Measurements from ENCODE around the gene VPS54.

Gene VPS54

DNA sequence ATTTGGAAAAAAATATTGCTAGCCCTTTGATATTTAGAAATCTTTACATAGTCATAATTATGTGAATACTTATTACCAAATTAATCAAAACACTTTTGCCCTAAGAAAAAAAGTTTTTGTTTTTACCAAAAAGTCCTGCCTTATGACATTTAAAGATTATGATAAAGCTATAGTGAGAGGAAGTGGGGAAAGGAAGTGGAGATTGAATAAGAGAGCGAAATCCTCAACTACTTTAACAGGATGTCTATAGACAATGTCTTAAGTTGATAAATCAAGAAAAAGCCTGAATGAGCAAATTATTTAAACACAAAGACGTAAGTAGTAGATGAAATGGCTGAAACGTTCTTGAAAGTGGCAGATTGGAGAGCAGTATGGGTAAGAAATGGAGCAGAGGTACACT is 20.9 kb upstream of the VPS54 start:
- TF ChIP-seq, protein P1, sequence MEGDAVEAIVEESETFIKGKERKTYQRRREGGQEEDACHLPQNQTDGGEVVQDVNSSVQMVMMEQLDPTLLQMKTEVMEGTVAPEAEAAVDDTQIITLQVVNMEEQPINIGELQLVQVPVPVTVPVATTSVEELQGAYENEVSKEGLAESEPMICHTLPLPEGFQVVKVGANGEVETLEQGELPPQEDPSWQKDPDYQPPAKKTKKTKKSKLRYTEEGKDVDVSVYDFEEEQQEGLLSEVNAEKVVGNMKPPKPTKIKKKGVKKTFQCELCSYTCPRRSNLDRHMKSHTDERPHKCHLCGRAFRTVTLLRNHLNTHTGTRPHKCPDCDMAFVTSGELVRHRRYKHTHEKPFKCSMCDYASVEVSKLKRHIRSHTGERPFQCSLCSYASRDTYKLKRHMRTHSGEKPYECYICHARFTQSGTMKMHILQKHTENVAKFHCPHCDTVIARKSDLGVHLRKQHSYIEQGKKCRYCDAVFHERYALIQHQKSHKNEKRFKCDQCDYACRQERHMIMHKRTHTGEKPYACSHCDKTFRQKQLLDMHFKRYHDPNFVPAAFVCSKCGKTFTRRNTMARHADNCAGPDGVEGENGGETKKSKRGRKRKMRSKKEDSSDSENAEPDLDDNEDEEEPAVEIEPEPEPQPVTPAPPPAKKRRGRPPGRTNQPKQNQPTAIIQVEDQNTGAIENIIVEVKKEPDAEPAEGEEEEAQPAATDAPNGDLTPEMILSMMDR (IDR thresholded peaks at IDR 0.05): no peak
- no peak overlapping the region for H3K4me3 ChIP-seq
- DNase-seq (ENCODE audit: low spot score): no peak
- H3K27ac ChIP-seq: no peak overlapping the region

DNA sequence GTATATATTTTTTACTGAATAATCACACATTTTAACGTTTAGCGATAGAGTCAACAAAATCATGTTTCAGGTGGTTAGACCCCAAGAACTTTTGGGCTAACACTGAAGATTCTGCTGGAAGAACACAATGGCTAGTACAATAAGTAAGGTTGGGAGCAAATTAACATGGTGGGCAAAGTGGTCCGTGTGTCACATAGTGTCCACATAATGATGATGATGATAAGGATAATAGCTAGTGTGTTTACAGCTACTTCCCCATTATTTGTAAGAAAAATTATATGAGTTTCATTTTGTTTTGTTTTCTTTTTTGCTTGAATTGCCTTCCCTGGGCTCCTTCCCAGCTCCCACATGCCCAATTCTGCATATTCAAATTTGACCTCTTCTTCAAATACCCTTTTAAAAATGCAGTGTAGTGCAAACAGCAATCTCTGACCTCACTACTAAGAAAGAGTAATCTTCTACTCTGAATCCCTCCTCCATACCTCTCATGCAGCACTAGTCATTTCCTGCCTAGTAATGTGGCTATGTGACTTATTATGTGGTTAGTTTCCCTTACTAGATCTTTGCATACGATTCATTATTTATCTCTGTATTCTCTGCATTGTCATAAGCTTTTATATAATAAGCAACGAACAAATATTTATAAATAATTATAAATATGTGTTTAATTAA is 16.9 kb upstream of the VPS54 start:
- DNase-seq (ENCODE audit: low spot score): no peak
- Histone ChIP-seq H3K27ac (no peak overlapping the region), H3K4me3 (no peak overlapping the region)
- TF ChIP-seq, protein P1 (IDR thresholded peaks at IDR 0.05): no peak

DNA sequence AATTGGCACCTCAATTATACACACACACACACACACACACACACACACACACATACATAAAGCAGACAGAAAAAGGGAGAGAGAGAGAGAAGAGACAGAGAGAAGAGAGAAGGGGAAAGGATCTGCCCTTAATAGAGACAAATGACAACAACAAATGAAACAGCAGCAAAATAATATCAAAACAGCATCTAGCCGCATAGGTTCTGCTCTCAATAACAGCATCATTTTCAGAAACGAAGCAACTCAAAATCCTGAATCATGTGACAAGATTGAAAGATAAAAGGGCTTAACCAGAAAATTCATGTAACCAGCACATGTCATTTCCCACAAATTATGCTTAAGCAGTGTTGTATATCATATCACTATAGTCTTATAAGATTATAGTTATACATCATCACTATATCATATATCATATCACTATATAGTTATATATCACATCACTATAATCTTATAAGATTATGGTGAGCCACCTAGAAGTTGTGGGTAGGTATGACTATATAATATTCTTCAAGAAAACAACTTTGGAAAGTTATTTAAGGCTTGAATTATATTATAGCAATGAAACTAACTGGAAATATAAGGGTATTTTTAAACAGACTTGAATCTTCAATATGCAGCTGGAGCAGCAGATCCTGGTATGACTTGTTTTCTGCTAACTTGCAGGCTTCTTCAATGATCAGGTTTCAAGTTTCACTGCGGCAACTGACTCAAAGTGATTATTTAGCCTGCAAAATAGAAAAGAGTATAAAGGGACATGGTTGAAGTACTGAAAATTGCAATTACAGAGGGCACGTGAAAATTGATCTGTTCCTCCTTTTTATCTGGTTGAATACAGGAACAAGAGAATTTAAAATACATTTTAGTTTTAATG is 16.1 kb upstream of the VPS54 start:
- TF ChIP-seq, protein P1 (IDR thresholded peaks at IDR 0.05): no peak
- Histone ChIP-seq H3K27ac (no peak overlapping the region), H3K4me3 (no peak overlapping the region)
- no peak for DNase-seq (ENCODE audit: low spot score)

DNA sequence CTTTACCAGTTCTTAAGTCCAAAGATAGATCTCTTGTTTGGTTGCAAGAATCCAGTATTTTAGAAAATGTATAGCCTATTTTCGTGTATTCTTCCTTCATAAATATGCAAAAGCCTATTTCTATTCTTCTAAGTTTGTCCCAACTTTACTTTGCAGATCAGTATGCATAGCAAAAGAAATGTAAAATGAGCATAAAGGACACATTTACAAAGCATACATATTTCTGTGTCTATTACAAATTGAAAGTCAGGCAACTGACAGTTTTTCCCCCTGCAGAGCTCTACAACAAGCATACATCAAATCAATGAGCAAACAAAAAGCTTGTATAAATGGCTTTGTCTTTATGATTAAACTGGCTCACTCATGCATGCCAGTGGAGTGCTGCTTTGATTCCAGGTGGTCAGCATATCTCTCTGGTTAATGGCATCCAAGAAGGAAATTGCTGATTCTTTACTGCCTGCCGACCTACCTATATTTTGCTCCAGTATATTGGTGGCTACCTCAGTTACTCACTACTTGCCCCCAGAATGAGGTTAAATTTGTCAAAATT is 10.0 kb upstream of the VPS54 start:
- no peak overlapping the region for H3K27ac ChIP-seq
- TF ChIP-seq, protein P1 (IDR thresholded peaks at IDR 0.05): no peak
- no peak for DNase-seq (ENCODE audit: low spot score)
- H3K4me3 ChIP-seq: no peak overlapping the region

DNA sequence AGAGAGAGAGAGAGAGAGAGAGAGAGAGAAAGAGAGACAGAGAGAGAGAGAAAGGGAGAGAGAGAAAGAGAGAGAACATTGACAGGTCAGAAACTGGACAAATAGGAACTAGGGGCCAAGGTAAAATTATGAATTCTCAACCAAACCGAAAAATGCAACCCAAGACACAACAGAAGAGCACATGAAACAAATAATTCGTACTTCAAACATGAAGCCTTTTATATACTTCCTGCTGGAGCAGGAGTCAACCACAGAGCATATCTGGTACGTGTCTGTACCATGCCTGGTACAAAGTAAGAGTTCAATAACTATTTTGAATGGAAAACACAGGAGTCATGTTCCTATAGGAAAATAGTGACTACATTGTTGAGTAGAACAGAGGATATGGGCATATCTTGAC is 6.5 kb upstream of the VPS54 start:
- TF ChIP-seq, protein P1 (IDR thresholded peaks at IDR 0.05): no peak
- no peak overlapping the region for H3K27ac ChIP-seq

DNA sequence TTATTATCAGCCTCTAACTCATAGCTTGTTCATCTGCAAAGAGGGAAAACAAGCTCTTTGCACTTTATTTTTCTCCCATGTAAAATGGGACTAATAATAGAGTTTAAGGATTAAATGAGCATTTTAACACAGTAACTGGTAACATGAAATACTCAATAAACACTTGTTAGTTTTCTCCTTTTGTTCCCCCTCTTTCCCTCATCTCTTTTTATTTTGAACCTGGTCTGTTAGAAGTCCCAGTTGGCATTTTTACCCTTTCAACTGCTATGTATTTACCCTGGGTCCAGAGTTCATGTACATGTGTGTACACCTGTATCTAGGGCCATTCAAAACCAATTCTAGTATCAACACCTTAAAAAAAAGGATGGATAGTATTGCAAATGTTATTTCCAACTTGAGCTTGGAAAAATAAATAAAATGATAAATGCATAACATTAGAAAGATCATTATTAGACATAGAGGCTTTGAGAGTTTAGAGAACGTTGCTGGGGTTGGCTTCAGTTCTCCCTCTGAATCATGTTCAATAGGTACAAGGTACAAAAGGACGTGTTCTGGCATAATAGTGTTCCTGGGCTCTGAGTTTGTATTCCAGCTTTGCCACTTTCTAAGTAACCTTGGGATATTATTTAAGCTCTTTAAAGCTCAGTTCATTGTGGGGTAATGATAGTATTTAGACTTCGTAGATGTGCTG is 5.2 kb upstream of the VPS54 start:
- TF ChIP-seq, protein P1 (IDR thresholded peaks at IDR 0.05): no peak
- Histone ChIP-seq H3K4me3 (no peak overlapping the region), H3K27ac (no peak overlapping the region)
- DNase-seq (ENCODE audit: low spot score): no peak

More for the DNA sequence above, 6.5 kb upstream of the VPS54 start:
- no peak for DNase-seq (ENCODE audit: low spot score)
- H3K4me3 ChIP-seq: no peak overlapping the region

All from coronary artery (tissue), 2 donors.